Hematopoietic multipotent progenitor cell treated with erythropoietin and hydrocortisone succinate and interleukin-3 and kit ligand, for 4 days (in vitro differentiated cells): ENCODE results near the gene SIGLEC9.

Experiments
- DNase-seq: peaks from one replicate; pipeline ENCODE4 v3.0.0-alpha.2; 2015

The SIGLEC9 gene

GRCh38 chr19:51147663-51148062, 23.0 kb downstream of the SIGLEC9 start:
- DNase-seq, result peak; percentile 84

DNA sequence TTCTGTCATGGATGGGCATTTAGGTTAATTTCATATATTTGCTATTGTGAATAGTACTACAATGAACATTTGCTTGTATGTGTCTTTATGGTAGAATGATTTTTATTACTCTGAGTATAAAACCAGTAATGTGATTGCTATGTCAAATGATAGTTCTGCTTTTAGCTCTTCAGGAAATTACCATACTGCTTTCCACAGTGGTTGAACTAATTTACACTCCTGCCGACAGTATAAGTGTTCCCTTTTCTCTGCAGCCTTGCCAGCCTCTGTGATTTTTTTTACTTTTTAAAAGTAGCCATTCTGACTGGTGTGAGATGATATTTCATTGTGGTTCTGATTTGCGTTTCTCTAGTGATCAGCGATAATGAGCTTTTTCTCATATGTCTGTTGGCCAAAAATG, 23.9 kb downstream of the SIGLEC9 start:
- DNase-seq, result peak; percentile 53

- DNase-seq, result no peak
Observed at GRCh38 chr19:51150627-51151026, 25.9 kb downstream of the SIGLEC9 start.

GRCh38 chr19:51156710-51157109, 32.0 kb downstream of the SIGLEC9 start:
- DNase-seq, result no peak

- no peak for DNase-seq
Observed at GRCh38 chr19:51157265-51157664, 32.6 kb downstream of the SIGLEC9 start.

DNA sequence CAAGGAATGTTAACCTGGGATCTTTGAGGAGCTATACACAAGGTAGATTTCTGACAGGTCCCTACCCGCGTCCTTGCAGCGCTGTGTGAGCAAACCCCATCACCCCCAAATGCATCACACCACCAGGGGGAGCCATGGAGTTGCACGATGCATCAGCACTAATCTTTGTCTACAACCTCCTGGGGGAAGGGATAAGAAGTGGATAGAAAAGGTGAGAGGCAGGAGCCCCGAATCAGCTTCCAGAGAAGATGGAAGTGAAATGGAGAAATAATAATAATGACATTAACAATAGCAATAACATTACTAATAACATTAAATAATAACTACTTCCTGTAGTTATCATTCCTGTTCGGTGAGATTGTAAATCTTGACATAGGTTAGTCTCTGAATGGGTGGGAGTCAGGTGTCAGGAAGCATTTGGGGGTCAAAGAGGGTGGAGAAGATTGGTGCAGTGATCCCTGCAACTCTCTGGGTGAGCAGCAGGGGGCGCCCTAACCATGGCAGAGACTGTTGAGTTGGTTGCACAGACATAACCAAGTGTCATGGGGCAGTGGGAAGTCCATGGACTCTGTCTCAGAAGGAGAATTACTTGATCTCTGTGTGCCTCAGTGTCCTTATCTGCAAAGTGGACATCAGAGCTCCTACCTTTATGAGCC, 33.9 kb downstream of the SIGLEC9 start:
- peak; percentile 89 for DNase-seq

DNA sequence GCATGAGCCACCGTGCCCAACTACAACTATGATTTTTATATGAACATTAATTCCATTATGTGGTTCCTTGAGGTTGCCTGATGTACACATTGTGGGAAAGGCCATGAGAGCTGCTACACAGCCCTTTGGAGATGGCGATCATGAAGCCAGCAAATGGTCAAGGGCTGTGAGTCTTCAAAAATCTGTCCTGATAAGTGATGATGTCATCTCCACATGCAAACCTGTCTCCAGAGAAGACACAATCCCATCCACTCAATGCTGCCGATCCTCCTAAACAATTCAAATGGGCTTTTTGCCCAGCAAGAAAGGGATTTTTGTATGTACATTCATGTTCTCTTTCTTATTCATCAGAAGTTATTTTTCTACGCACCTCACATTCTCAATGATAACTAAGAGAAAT, 35.0 kb downstream of the SIGLEC9 start:
- DNase-seq, result no peak

DNA sequence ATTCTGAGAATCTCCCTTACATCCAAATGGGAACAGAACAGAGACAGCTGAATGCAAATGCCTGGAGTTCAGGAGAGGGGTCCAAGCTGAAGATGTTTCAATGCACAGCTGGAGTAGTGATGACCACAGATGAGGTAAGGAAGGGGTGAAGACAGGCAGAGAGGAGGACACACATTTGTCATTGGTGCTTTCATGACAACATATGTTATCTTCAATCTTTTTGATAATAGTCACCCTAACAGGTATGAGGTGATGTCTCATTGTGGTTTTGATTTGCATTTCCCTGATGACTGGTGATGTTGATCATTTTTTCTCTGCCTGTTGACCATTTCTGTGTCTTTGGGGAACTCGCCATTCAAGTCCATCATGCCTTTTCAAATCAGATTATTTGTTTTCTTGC, 36.6 kb downstream of the SIGLEC9 start:
- DNase-seq, result no peak

DNA sequence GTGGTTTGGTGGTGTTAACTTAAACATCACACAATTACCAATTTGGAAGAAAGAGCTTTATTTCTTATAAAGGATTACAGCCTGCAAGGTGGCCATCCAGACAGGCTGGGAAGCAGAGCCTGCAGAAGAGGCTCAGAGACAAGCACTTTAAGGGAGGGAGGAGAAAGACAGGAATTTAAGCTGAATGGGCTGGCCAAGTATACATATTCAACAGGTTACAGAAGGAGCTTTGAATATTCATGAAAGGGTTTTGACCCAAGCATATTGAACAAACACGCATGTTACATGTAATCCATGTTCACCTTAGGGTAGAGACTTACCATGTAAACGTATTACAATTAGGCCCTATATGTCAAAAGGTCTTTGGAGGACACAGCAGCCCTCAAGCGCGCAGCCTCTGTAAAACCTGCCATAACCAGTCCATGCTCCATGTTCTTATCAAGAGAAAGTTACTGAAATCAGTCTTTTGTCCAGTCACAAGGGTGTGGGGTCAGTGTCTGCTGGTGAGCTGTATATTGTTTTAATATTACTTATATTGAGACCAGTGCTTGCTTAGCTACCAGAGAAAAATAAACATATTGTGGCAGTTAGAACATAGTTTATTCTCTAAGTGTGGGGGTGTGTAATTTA, 37.3 kb downstream of the SIGLEC9 start:
- DNase-seq, result no peak

DNA sequence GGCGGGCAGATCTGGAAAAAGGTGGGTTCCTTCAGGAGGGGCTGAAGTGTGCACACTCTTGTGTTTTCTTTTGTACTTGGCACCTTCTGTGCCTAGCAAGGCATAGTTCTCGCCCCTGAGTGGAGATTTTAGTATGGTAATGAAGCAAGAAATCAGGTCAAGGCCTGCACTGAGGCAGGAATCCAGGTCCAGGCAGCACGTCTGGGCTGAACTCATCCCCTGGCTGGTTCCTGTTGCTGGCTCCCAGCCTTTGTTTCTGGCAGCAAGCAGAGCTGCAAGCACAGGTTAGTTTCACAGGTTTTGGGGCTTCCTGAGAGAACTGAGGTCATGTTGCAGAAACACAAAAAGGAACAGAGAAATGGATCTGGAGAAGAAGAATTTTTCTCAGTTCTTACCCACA, 38.6 kb downstream of the SIGLEC9 start:
- DNase-seq, result no peak

DNA sequence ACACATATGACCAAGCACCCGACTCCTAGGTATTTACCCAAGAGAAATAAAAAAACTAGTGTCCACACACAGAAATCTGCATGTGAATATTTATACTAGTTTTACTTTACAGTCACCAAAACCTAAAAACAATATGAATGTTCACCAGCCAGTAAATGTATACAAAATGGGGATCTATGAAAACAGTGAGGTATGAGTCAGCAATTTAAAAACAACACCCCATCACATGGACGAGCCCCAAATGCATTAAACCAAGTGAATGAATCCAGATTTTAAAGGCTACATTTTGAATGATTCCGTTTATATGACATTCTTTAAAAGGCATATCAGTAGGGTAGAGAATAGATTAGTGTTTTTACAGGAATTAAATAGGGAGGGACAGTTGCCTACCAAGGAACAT, 39.5 kb downstream of the SIGLEC9 start:
- no peak for DNase-seq

- peak; percentile 84 for DNase-seq
Observed at GRCh38 chr19:51166846-51167490, 42.3 kb downstream of the SIGLEC9 start.

GRCh38 chr19:51168564-51169282, 44.0 kb downstream of the SIGLEC9 start:
- DNase-seq, result no peak

DNA sequence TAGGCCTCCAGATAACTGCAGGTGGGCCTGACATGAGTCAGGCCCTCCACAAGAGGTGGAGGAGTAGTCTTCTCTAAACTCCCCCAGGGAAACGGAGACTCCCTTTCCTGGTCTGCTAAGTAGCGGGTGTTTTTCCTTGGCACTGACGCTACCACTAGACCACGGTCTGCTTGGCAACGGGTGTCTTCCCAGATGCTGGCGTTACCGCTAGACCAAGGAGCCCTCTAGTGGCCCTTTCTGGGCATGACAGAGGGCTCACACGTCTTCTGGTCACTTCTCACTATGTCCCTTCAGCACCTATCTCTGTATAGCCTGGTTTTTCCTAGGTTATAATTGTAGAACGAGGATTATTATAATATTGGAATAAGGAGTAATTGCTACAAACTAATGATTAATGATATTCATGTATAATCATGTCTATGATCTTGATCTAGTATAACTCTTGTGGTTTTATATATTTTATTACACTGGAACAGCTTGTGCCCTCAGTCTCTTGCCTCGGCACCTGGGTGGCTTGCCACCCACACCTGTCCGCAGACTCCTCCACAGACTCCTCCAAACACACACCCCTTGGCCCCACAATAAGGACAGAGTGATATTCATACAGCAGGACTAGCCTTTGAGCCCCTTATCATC, 44.7 kb downstream of the SIGLEC9 start:
- DNase-seq, result peak; percentile 81

DNA sequence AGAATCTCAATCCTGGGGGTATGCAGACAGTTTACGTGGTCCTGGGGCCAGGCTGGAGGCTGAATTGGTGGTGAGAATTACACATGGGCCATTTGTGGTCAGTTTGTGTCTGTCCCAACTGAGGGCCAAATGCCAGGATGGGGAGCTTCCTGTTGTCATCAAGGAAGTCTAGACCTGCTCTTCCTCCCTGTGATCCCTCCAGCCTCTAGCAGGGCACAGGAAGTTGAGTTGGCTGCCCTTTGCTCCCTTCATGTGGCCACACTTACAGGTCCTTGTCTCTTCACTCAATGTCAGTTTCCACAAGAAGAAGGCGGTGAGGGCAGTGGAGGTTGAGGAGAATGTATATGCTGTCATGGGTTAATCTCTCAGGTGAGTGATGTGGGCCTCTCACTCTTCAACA, 47.5 kb downstream of the SIGLEC9 start:
- DNase-seq, result no peak

- no peak for DNase-seq
Observed at GRCh38 chr19:51173681-51174080, 49.0 kb downstream of the SIGLEC9 start.

GRCh38 chr19:51179256-51179655, 54.5 kb downstream of the SIGLEC9 start:
- DNase-seq, result peak; percentile 68
